GM18867 (cell line): ENCODE results near the gene PSMC3IP.
"Not testable (repeated sequence)": the region's sequence is repeated elsewhere in the genome, so short reads cannot be mapped to it uniquely, and the experiment has no call there.

ENCODE experiments used
- ATAC-seq: cut with Tn5 transposase; IDR thresholded peaks from one replicate; pipeline ENCODE4 v1.9.1; 2021; ENCODE audit warnings: mild to moderate bottlenecking, moderate library complexity; ENCODE audit not compliant: unreplicated experiment

Gene PSMC3IP

DNA sequence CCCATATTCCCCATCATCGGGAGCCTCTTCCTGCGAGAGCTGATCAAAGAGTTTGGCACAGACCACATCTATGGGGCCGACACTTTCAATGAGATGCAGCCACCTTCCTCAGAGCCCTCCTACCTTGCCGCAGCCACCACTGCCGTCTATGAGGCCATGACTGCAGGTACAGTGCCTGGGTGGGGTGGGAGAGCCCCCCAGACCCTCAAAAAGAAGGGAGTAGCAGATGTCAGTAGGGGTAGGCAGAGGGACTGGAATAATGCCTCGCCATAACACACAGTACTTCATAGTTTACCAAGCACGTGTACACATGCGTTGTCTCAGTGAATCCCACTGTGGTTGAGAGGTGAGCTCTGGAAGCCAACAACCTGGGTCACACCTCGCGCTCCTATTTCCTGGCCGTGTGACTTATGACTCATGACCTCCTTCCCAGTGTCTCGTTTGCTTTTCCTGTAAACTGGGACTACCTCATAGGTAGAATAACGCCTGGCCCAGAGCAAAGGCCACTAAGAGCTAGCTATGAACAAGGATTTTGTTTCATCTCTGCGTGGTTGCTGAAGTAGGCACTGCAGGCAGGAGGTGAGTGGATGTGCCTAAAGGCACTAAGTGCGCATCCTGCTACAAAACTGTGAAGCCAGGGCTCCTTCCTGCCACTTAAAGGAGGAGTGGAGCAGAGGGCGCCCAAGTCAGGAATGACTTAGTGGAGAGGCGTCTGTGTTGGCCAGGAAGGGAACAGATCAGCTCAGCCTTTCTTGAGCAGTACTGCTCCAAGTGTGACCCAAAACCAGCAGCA is 36.3 kb downstream of the PSMC3IP start:
- no peak for ATAC-seq

DNA sequence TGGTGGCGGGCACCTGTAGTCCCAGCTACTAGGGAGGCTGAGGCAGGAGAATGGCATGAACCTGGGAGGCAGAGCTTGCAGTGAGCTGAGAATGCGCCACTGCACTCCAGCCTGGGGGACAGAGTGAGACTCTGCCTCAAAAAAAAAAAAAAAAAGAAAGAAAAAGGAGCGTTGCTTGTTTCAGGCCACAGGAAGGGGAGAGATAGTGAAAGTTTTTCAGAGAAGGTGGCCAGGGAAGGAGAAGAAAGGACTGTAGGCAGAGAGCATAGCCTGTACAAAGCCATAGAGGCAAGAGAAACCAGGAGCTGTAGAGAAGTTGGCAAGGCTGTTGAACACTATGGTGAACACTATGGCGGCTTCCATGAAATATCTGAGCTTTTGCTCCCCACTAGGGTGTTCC is 37.0 kb downstream of the PSMC3IP start:
- not testable (repeated sequence) for ATAC-seq

DNA sequence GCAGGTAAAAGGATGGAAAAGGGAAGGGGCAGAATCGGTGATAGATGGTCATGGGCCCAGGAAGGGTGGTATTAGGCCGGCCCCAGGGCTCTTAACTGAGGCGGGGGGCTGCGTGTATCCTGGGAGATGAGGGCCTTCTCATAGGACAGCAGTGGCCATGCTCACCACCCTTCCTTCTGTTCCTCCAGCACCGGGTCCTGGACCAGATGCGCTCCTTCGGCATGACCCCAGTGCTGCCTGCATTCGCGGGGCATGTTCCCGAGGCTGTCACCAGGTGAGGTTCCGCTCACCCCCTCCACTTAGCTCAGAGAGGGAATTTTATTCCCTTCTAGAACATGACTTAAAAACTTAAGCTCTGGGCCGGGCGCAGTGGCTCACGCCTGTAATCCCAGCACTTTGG is 39.0 kb downstream of the PSMC3IP start:
- no peak for ATAC-seq

- no peak for ATAC-seq
Observed at GRCh38 chr17:42537826-42538451, 39.6 kb downstream of the PSMC3IP start.

- no peak for ATAC-seq
Observed at GRCh38 chr17:42537156-42537805, 40.2 kb downstream of the PSMC3IP start.

GRCh38 chr17:42536372-42537155 is 41.0 kb downstream of the PSMC3IP start:
- peak; percentile 64 for ATAC-seq

- ATAC-seq: peak; percentile 85
Observed at GRCh38 chr17:42536048-42536371, 41.5 kb downstream of the PSMC3IP start, which contains the start of gene NAGLU. Gene NAGLU, plus strand, starts transcription at chr17:42536241. Its CDS starts 32 bp downstream, at chr17:42536273.

DNA sequence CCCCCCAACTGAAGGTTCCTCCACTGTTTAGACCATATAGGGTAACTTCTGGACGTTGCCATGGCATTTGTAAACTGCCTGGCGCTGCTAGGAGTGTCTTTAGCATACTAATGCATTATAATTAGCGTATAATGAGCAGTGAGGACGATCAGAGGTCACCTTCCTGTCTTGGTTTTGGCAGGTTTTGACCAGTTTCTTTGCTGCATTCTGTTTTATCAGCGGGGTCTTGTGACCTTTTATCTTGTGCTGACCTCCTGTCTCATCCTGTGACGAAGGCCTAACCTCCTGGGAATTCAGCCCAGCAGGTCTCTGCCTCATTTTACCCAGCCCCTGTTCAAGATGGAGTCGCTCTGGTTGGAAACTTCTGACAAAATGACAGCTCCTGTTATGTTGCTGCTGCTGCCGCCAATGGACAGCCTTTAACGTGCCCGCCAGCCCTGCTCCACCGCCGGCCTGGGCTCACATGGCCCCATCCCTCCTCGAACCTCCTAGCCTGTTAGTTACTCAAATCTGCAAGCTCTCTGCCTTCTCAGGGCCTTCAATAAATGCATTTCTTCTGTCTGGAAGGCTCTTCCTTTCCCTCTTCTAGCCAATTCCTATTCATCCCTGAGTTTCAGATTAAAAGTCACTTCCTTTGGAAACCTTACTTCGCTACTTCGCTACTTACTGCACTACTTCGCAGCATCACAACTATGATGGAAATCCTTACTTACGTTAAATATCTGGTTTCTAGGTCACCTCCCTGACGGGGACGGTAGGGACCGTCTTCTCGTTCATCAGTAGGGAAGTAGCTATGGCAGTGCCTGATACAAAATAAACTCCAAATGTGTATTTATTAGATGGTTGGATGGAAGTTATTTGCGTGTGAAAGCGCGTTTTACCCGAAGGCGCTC is 42.1 kb downstream of the PSMC3IP start:
- no peak for ATAC-seq

GRCh38 chr17:42531455-42532354 is 45.8 kb downstream of the PSMC3IP start:
- ATAC-seq: no peak

DNA sequence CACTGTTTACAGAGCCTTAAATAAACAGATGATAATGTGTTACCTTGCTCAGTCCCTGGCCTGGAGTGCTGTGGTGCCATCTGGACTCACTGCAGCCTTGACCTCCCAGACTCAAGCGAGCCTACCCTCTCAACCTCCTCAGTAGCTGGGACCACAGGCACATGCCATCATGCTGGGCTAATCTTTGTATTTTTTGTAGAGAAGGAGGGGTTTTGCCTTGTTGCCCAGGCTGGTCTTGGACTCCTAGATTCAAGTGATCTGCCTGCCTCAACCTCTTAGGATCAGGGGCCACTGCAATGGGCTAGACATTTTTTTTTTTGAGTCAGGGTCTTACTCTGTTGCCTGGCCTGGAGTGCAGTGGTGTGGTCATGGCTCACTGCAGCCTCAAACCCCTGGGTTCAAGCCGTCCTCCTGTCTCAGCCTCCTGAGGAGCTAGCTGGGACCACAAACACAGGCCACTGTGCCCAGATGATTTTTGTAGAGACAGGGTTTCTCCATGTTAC is 46.5 kb downstream of the PSMC3IP start:
- ATAC-seq: no peak

- ATAC-seq: no peak
Observed at GRCh38 chr17:42529061-42529460, 48.5 kb downstream of the PSMC3IP start.

DNA sequence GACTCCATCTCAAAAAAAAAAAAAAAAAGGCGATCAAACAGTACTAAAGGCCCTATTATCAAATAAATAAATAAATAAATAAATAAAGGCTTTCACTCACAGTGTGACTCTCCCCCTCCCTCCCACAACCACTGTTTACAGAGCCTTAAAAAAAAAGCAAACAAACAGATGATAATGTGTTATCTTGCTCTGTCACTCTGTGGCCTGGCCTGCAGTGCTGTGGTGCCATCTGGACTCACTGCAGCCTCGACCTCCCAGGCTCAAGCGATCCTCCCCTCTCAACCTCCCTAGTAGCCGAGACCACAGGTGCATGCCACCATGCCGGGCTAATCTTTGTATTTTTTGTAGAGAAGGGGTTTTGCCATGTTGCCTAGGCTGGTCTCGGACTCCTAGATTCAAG is 49.6 kb downstream of the PSMC3IP start:
- ATAC-seq: no peak

DNA sequence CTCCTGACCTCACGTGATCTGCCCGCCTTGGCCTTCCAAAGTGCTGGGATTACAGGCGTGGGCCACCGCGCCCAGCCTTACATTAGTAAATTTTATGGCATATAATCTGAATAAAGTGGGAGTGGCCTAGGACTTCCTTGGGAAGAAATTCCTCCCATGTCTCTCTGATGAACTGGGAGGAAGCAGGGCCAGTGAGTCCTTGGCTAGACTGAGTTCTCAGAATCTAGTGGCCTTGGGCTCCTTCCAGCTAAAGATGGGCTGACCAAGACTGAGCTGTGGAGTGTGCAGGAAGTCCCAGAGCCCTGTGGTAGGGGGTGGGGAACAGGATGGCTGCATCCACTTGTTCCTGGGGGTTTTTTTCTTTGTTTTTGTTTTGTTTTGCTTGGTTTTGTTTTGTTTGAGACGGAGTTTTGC is 51.5 kb downstream of the PSMC3IP start:
- ATAC-seq: no peak

GRCh38 chr17:42525221-42525620 is 52.3 kb downstream of the PSMC3IP start:
- no peak for ATAC-seq

GRCh38 chr17:42522798-42523278 is 54.7 kb downstream of the PSMC3IP start:
- no peak for ATAC-seq
